ENCODE results near the gene FOXD4L5. TPM values are rescaled to one million over a fixed set of nuclear protein-coding genes. Genes with fewer than 3 reads are reported as not detected.
"Not testable (repeated sequence)": the region's sequence is repeated elsewhere in the genome, so short reads cannot be mapped to it uniquely, and the experiment has no call there.

Gene FOXD4L5
- total RNA-seq: under 1 TPM in 2 of 6 experiments, not detected in 4; 0.13 to 0.23 TPM
- long read RNA-seq: 0 reads

GRCh38 chr9:65285109-65285508 is at the start of gene FOXD4L5:
Gene FOXD4L5, minus strand, starts transcription at chr9:65285209. Its CDS starts 832 bp downstream, at chr9:65284377.
- WGBS (ENCODE audit: insufficient coverage, low coverage, low lambda C conversion rate, missing lambda C conversion rate): 95% methylated on average over 1 of the region's 2 CpGs
- H3K36me3 ChIP-seq; ATAC-seq; H3K27ac ChIP-seq; DNase-seq; H3K4me3 ChIP-seq; intact Hi-C loops (cut with DNase I); H3K27me3 ChIP-seq; H3K9me3 ChIP-seq; H3K4me1 ChIP-seq: not testable (repeated sequence)

GRCh38 chr9:65283943-65284342 is 1.1 kb downstream of the FOXD4L5 start:
- H3K27me3 ChIP-seq; H3K4me3 ChIP-seq; H3K27ac ChIP-seq; ATAC-seq; H3K36me3 ChIP-seq; H3K9me3 ChIP-seq; H3K4me1 ChIP-seq; intact Hi-C loops (cut with DNase I): not testable (repeated sequence)
- no CpG with 5 or more reads among the region's 33 CpGs for WGBS (ENCODE audit: insufficient coverage, low coverage, low lambda C conversion rate, missing lambda C conversion rate)
- peak in 1 of 3 donors; percentile 35 for DNase-seq

- H3K9me3 ChIP-seq; H3K36me3 ChIP-seq; intact Hi-C loops (cut with DNase I); DNase-seq; H3K4me1 ChIP-seq; H3K4me3 ChIP-seq; ATAC-seq; H3K27me3 ChIP-seq; H3K27ac ChIP-seq: not testable (repeated sequence)
- WGBS (ENCODE audit: insufficient coverage, low coverage, low lambda C conversion rate, missing lambda C conversion rate): no CpG with 5 or more reads among the region's 27 CpGs
Measured at GRCh38 chr9:65282976-65283375, 2.0 kb downstream of the FOXD4L5 start.

Small RNA genes within 50 kb of the gene (small RNA-seq; reads per million reads assigned to genes)
- 0 reads per million in 2 experiments for gene IGKV1OR9-1

Measured in right lobe of liver (tissue), 6 donors.